Forelimb muscle (tissue), 1 donor: Measurements from ENCODE around the gene TNS3. TPM values are rescaled to one million over a fixed set of nuclear protein-coding genes. Genes with fewer than 3 reads are reported as not detected.

Source experiments
- DNase-seq: peaks from one replicate; pipeline ENCODE4 v3.0.0-alpha.2; 2013; ENCODE audit warnings: low read depth
- polyA plus RNA-seq: library from polyadenylated mRNA; unstranded; fragments of 120-200 nt; gene quantifications from one replicate; pipeline ENCODE4 v1.2.1, GENCODE V29; 2013; ENCODE audit not compliant: insufficient read length

The TNS3 gene
- polyA plus RNA-seq, 1 donor: 21.3 TPM

DNA sequence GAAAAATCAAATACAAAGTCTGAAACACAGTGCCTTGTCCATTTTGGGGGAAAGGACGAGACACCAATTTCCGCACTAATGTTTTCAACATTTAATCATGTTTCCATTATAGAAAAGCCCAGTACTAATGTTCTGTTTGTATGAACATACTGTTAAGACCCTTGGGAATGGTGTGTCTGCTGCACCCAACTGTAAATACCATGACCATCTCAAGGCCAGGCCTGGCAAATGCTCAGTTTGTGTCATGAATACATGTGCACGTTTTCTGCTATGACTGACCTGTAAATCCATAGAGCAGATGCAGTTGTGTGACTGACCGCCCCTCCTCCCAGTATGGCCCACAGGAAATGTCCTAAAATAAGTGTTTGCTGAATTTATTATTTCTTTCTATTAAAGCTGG, 270.0 kb downstream of the TNS3 start:
- no peak for DNase-seq

DNA sequence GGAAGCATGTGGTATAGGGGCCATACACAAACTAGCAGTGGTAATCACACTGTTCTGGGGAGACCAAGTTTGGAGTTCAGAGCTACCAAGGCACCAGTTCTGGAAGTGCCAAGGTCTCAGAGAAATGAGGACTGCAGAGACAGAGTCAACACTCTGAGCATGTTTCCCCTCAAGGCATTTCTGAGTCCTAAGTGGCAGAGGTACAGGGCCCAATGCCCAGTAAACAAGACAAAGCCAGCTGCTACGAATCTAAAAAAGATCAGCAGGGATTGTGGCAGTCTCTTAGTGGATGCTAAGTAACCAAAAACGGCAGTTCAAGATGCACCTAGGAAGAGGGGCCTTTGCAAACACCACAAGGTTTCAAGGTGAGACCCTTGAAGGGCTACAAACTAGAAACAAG, 271.9 kb downstream of the TNS3 start:
- DNase-seq: no peak

DNA sequence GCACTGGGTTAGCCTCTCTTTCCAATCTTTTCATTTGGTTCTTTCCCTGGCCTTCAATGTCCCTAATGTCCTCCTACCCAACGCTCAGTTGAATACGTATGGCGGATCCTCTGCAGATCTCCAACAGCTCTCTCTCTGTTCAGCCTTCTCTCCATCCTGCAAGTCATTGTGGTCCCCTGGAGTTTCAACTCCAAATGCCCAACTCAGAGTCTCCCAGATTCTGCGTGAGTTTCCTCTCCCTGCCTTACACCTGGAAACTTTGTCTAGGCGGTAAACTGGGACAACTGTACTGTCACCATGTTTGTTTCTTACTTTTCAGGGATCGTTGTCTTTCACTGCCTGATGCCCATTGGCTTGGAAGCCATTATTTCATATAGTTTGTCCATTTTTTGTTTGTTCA, 273.1 kb downstream of the TNS3 start:
- no peak for DNase-seq

DNA sequence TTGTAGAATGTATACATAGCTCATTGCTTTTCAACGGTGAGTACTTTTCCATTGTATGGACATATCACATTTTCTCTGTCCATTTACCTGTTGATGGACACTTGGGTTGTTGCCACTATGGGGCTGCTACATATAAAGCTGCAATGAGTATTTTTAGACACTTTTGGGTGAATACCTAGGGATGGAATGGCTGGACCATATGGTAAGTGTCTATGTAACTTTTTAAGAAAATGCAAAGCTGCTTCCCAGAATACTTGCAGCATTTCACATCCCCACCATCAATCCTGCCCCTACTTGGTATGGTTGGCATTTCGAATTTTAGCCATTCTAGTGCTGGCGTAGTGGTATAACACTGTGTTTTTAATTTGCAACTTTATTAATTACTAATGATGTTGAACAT, 274.6 kb downstream of the TNS3 start:
- no peak for DNase-seq

DNA sequence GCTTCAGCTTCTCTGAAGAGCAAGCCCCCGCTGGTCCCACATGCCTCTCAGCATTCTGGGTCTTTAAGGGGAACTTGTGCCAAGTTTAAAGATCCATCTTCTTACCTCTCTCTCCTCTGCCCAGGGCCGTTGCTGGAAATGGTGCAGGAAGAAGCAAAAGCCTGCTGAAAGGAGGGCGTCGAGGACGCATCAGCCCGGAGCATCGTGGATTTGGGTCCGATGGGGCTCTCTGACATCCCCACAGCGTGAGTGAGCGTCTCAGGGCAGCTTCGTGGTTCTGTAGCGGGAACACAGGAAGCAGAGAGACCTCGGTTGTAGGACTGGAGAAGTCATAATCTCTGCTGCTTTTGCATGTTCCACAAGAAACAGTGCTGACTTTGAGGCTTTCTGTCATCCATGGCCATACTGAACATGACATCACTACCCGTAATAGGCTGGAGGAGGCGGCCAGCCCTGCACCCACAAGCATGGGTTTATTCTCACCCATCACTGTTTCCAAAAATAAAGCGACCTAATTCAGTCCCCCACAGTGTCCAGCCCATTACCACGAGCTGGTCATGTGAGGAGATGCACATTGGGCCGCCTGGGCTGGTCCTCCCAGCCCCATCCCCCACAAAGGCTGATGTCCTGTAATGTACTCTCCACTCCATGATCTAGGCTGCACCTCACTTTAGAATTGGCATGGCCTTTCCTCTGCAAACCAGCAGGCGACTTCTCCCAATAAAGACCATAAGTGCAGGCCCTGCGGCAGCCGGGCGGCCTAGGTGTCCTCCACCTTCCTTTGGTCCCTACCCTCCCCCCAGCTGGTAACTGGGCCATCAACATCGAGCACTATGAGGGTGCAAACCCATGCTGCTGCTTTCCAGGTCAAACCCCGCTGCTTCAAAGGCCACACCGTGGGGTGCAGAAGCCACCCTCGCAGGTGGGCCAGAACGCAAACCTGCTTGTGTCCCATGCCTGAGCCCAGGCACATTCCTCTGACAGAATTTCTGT, 276.9 kb downstream of the TNS3 start:
- no peak for DNase-seq

DNA sequence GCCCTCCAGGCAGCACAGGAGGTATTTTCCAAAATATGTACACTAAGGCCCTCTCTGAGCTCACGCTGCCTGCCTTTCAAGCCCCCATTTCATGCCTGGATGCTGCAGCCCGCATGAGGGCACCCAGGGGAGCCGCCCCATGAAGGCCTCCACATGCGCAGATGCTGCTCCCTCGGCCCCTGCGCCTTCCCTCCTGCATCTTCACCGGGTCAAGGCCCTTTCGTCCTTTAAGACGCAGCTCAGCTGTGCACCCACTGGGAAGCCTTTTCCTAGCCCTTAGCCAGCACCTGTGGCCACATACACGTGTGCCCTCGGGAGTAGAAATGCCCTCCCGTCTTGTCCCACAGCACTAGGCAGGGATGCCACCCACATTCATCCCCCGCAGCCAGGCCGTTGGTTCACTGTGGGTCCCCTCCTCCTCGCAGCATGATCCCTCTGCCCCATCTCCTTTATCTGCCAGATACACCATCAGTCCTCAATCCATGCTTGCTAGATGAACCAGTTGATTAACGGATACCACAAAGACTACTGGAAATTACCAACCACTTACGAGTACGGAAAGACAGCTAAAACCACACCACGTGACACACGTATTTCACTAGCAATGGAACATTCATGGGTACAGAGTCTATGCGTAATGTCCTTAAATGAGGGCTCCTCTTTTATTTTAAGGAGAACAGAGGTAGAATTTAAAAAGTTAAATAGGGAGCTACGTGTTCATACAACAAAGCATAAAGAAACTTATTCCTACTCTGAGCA, 278.0 kb downstream of the TNS3 start:
- DNase-seq: no peak

DNA sequence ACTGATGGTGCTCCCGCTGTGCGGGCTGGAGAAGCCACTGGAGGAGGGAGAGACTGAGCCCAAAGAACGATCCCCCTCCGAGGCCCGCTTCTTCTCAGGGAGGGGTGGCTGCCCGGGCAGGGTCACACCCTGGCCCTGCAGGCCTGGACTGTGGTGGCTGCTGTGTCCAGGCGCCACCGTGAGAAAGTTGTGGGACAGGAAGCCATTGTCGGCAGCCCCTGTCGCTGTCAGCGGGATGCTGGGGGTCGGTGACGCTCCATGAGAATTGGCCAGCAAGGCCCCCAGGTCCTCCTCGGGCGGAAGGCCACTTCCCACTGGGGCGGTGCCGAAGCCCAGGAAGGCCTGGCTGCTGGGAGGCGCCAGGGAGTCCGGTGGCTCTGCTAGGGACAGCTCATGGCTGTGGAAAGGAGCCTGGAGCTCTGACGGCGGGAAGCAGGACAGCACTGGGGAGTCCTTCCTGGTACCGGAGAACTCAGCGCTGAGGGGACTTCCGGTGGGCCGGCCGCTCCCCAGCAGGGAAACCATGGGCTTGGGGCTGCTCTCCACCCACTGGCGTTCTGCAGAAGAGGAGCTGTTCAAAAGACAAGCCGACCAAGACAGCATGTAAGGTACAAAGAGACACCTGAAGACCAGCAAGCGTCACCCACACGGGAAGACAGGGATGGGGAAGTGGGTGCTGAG, 278.8 kb downstream of the TNS3 start:
- no peak for DNase-seq

DNA sequence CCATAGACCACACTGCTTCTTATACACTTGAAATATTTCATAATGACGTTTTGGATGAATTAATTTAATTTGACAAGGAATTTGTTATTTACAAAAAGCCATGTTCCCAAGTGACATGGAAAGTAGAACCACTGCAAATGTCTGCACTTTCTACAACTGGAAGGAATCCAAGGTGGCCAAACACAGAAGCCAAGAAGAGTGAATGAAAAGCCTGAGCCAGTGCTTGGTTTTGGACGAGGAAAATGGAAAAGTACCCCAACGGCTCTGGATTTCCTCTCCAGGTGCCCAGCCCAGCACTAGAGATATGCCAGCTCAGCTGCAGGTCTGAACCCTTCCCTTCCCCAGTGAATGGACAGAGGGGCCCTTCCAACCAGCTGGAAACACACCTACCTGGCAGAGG, 279.4 kb downstream of the TNS3 start:
- DNase-seq: no peak

DNA sequence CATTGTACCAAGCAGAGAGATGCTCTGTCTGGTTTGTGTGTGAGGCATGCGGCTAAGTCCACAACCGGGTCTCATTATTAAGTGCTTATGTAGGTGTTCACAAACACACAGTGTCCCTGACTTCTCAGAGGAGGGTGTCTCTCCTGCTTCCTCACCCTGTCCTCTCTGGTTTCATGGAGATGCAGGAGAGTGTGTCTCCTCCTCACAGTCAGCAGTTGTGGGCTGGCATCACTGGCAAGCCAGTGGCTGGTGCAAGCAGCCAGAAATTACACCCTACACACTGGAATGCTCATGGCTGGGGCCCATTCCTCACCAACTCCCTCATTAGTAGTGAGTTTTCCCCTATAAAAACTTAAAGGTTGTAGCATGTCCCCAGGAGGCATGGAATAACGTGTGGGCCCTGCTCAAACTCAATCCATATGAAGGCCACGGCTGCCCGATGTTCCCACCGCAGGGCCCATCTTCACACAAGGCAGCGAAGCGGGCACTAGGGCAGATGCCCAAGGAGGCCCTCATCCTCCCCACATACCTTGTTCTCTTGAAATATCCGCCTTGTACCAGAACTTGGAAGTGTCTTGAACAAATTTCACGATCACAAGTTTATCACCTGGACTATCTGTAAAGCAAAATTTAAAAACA, 280.1 kb downstream of the TNS3 start:
- no peak for DNase-seq

DNA sequence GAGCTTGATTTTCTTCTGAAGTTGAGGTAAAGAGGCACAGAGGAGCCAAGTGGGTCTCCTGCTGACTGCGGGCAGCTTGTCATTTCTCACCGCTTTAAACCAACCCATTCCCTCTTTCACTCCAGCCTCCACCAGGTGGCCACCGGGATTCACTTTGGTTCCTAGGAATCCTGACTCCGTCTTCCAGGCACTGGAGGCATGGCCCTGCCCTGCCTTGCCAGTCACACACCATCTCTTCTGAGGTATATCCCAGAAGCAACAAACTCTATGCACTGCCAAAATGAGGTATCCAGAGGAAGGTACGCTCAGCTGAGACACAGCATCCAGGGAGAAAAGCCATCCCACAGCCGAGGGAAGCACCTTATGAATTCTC, 280.8 kb downstream of the TNS3 start:
- DNase-seq: no peak

DNA sequence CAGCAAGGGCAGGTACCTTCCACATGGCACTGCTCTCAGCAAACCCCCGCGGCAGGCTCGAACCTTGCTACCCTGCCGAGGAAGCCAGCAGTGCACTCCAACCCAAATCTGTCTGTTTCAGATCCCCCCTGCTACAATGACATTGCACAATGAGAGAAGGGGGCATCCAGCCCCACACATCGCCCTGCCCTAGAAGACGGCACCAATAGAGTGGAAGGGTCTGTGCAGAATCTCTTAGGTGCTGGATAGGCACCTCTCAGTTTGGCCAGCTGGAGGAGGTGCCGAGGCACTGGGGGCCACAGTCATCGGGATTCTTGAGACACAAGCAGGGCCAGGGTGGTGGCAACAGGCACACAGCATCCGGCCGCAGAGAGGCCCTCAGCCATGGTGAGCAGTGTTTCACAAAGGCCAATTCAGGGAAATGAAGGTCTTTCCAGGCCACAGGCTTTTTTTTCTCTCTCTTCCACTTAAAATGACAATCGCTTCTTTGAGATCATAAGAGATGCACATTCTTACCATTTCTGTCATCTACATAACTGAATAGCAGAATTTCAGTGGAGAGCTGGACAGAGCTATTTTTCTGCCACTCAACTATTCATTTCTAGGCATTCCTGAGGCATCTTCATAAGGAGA, 281.3 kb downstream of the TNS3 start:
- DNase-seq: no peak

DNA sequence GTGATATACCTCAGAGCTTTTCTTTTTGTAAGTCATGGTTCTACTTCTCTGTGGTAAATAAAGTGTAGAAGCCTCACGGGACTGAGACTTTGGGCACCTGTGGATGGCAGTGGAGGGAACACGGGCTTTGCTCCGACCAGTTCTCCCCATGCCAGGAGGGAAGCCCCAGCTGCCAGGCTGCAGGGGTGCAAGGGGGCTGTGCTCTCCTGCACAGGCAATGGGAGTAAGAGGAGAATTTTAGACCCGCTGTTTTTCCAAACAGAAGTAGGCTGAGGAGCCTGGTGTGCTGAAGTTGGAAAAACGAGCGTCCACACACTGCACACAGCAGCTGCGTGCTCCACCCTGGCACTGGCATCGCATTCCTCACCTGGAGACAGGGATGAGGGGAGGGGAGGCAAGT, 282.4 kb downstream of the TNS3 start:
- no peak for DNase-seq

DNA sequence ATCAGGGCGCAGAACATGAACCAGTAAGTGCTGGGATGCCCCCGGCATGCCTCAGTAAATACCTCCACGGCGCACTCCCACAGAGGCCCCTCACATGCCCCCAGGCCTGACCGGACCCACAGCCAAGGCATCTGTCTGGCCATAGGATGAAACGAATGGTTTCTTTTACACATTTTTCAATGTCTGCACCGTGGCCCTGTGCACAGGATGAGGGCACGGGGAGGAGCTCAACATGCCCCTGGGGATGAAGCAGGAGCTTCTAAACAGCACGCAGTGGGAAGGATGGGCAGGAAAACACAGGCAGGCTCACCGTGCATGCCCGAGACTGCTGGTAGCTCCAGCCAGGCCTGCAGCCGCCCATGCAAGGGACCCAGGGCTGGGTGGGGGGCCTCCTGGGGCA, 283.3 kb downstream of the TNS3 start:
- DNase-seq: no peak

DNA sequence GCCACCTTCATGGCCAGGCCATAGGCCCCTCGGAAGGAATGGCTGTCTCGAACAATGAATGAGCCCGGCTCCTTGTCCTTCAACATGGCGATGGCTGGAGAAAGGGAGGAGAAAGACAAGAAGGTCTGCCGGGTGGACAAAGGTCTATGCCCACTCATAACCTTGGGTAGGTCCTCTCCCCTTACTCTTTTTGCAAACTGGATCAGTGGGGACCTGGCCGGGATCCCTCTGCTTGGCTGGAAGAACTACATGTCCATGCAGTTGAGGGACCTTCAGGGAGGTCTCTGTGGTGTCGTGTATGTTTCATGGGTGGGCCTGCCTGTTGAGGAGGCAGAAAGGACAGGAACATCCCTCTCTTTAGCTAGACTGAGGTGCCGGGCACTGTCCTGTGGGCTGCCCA, 284.8 kb downstream of the TNS3 start:
- no peak for DNase-seq

DNA sequence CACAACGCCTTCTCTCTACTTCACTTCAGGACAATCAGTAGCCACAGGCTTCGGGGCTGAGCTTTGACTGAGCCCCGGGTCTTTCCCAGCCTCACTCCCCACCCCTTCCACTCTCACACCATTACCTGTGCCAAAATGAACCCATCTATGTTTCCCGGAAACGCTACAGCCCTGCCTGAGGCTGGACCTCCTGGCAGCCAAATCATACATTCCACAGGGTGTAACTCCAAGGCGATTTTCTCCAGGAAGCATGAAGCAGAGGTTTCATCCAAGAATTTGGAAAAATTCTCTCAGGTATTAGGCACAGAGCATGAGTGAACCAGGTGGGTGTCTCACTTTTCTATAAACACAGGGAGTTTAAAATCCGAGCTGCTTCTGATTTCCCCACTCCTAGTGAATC, 286.3 kb downstream of the TNS3 start:
- DNase-seq: no peak

DNA sequence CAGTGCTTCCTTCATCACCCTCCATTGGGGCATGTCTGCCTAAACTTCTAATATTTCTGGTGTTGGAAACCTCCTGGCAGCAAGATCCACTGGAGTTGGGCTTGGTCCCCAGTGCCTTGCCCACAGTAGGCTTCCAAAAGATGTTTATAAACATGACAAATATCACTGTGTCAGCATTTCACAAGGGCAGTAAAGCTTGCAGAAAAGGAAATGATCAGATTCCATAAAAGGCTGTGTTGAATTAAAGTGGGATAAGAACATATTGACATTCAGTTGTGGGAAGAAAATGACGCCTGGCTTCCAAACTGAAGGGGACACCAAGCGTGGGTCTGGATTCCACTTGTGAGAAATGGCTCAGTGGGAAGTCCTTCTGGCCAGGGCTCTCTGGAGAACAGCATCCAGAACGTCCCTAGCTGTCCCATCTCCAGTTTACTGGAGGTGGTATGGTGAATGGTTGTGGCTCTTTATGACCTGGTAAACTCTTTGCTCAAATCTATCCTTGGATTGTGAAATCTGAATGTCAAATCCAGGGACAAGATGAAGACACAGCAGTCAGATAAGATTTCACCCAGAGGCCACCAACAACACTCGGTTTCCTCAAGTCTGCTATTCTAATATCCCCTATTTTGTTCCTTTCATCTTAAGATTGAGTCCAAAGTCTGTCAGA, 287.2 kb downstream of the TNS3 start:
- no peak for DNase-seq

DNA sequence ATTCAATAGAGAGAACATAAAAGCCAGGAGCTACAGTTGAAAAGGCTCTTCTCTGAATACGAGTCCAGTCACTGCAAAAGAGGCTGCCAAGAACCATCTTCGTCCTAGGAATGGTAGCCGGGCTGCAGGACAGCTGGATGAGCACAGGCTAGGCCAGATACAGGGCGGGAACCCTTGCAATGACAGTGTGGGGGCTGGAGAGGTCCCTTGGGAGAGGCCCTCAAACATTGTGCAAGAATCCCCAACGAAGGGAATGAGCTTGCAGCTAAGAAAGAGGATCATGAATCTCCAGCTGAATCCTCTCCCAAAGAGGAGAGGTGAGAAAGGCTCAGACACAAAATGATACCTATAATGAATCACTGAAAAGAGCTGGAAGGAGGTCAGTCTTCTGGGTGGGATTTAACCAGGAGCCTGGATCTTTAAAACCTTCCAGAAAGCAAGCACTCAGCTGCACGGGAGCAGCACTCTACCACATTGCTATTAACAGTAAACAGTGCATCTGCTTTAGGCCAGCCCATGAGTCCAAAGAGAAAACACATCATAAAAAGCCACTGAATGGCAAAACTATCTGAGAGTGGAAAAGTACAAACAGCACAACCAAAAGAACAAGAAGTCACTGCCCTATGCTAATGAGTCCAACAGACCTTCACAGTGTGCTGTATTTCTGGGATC, 287.9 kb downstream of the TNS3 start:
- DNase-seq: no peak

DNA sequence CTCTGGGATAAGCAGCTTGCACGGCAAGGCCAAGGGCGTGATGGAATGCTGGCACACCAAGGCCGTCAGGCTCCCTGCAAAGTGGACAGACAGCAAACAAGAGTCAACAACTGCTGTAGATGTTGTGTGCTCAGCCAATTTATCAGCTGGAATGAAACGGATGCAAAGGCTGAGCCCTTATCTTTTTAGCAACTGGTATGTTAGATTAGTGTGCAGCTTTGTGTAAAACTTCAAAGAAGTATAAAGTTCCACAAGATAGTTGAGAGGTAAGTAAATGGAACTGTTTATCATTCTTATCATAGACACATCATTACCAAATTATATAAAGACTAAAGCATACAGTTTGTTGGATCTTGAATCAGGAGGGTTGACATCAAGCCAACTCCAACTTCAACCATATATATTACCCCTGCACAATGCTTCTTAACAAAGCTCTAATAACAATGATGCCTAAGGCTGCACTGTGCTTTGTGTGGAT, 289.0 kb downstream of the TNS3 start:
- no peak for DNase-seq

DNA sequence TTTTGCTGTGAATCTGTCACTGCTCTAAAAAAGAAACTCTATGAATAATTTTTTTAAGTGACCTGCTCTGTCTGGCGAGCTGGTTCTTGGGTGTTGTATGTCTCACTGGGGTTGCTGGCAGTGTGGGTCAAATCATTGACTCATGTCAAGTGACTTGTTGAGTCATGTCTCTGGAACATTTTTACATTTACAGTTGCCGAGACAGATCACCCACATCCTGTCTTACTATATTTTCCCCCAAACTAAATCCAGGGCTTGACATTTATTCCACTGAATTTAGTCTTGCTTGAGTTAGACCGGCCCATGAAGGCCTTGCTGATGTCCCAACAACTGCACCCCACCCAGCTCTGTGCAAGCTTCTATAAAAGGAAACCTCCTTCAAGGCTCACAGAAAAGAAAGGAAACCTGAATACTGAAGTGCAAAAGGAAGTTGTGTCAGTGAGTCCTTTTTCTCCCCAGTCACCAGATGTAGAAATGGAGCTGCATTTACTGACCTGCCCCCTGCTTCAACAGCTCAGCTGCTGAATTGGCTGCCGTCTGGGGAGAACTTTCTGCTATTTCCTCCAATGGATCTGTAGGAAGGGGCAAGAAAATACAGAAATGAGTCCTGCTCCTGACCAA, 290.3 kb downstream of the TNS3 start:
- DNase-seq: no peak

DNA sequence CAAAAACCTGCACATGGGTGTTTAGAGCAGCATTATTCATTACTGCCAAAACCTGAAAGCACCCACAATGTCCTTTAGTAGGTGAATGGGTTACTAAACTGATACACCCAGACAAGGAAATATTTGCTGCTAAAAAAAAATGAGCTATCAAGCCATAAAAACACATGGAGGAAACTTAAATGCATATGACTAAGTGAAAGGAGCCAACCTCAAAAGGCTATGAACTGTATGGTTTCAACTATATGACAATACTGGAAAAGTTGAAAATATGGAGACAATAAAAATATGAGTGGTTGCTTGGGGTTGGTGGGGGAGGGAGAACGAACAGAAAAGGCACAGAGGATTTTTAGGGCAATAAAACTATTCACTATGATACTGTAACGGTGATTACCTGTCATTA, 291.0 kb downstream of the TNS3 start:
- DNase-seq: no peak
